ENCODE results near the gene FXN.

The FXN gene

GRCh38 chr9:69141851-69142250 lies 106.3 kb downstream of the FXN start:
- Histone ChIP-seq H3K9me2 (replicated peaks; ENCODE audit: low read depth, low read length) (no peaks in the 10 kb centered on the region), H3F3A (ENCODE audit: low read depth) (no peaks in the 10 kb centered on the region), H2AFZ (ENCODE audit: low read length) (no peak overlapping the region), H3K79me2 (ENCODE audit: insufficient read depth, low read length) (peaks cover 2% of the 10 kb centered on the region; the same call in 1 of the 2 replicates), H3K36me3 (ENCODE audit: insufficient read depth, low read length) (no peaks in the 10 kb centered on the region), H3K4me3 (ENCODE audit: low read length, poor library complexity, severe bottlenecking) (no peak overlapping the region), H3K27me3 (ENCODE audit: insufficient read depth, low read length, poor library complexity, severe bottlenecking) (no peaks in the 10 kb centered on the region), H3K4me1 (ENCODE audit: insufficient read depth, low read length, poor library complexity, severe bottlenecking) (peaks cover 19% of the 10 kb centered on the region), H4K20me1 (ENCODE audit: insufficient read depth, low read length, poor library complexity, severe bottlenecking) (no peaks in the 10 kb centered on the region), H3K9ac (ENCODE audit: low read depth, low read length, poor library complexity, severe bottlenecking) (peak overlapping the region; percentile 25), H3K9me3 (ENCODE audit: insufficient read depth, low read depth, low read length) (no peaks in the 10 kb centered on the region), H3K4me2 (ENCODE audit: low read depth, low read length, poor library complexity, severe bottlenecking) (peak overlapping the region; percentile 21)
- no peak for TF ChIP-seq EZH2phosphoT487 (IDR thresholded peaks at IDR 0.05; ENCODE audit: borderline replicate concordance)
- no peak for TF ChIP-seq CTCF (conservative IDR thresholded peaks at IDR 0.05; ENCODE audit: low read length)

- H3K4me2 ChIP-seq (ENCODE audit: low read depth, low read length, poor library complexity, severe bottlenecking) = no peak overlapping the region
- H4K20me1 ChIP-seq (ENCODE audit: insufficient read depth, low read length, poor library complexity, severe bottlenecking) = no peaks in the 10 kb centered on the region
- H3K27me3 ChIP-seq (ENCODE audit: insufficient read depth, low read length, poor library complexity, severe bottlenecking) = no peaks in the 10 kb centered on the region
Measured at GRCh38 chr9:69143291-69143690, 107.7 kb downstream of the FXN start.

GRCh38 chr9:69145144-69145715 lies 109.7 kb downstream of the FXN start:
- Histone ChIP-seq H3K4me1 (ENCODE audit: insufficient read depth, low read length, poor library complexity, severe bottlenecking) (peaks cover 19% of the 10 kb centered on the region), H3K79me2 (ENCODE audit: insufficient read depth, low read length) (no peaks in the 10 kb centered on the region; the same call in 1 of the 2 replicates), H3F3A (ENCODE audit: low read depth) (no peaks in the 10 kb centered on the region), H3K9me3 (ENCODE audit: insufficient read depth, low read depth, low read length) (no peaks in the 10 kb centered on the region), H3K9me2 (replicated peaks; ENCODE audit: low read depth, low read length) (no peaks in the 10 kb centered on the region), H3K4me2 (ENCODE audit: low read depth, low read length, poor library complexity, severe bottlenecking) (no peak overlapping the region), H4K20me1 (ENCODE audit: insufficient read depth, low read length, poor library complexity, severe bottlenecking) (no peaks in the 10 kb centered on the region), H2AFZ (ENCODE audit: low read length) (no peak overlapping the region), H3K27me3 (ENCODE audit: insufficient read depth, low read length, poor library complexity, severe bottlenecking) (no peaks in the 10 kb centered on the region), H3K4me3 (ENCODE audit: low read length, poor library complexity, severe bottlenecking) (no peak overlapping the region), H3K36me3 (ENCODE audit: insufficient read depth, low read length) (no peaks in the 10 kb centered on the region), H3K9ac (ENCODE audit: low read depth, low read length, poor library complexity, severe bottlenecking) (no peak overlapping the region)
- TF ChIP-seq CTCF (conservative IDR thresholded peaks at IDR 0.05; ENCODE audit: low read length) (no peak), EZH2phosphoT487 (IDR thresholded peaks at IDR 0.05; ENCODE audit: borderline replicate concordance) (no peak)

More at GRCh38 chr9:69143291-69143690, 107.7 kb downstream of the FXN start:
- Histone ChIP-seq H3K36me3 (ENCODE audit: insufficient read depth, low read length) (no peaks in the 10 kb centered on the region), H3K9me3 (ENCODE audit: insufficient read depth, low read depth, low read length) (no peaks in the 10 kb centered on the region), H3K4me1 (ENCODE audit: insufficient read depth, low read length, poor library complexity, severe bottlenecking) (peaks cover 19% of the 10 kb centered on the region), H3K79me2 (ENCODE audit: insufficient read depth, low read length) (no peaks in the 10 kb centered on the region; the same call in 1 of the 2 replicates), H3K4me3 (ENCODE audit: low read length, poor library complexity, severe bottlenecking) (no peak overlapping the region), H3F3A (ENCODE audit: low read depth) (no peaks in the 10 kb centered on the region), H2AFZ (ENCODE audit: low read length) (no peak overlapping the region), H3K9me2 (replicated peaks; ENCODE audit: low read depth, low read length) (no peaks in the 10 kb centered on the region), H3K9ac (ENCODE audit: low read depth, low read length, poor library complexity, severe bottlenecking) (no peak overlapping the region)
- no peak for TF ChIP-seq CTCF (conservative IDR thresholded peaks at IDR 0.05; ENCODE audit: low read length)
- TF ChIP-seq EZH2phosphoT487 (IDR thresholded peaks at IDR 0.05; ENCODE audit: borderline replicate concordance) = no peak

Measured in Loucy (cell line).